Measurements from ENCODE around the gene MORN5.

Gene MORN5

GRCh38 chr9:122192914-122193525 is 33.3 kb downstream of the MORN5 start:
- no peak for DNase-seq

GRCh38 chr9:122193651-122194050 is 33.9 kb downstream of the MORN5 start:
- no peak for DNase-seq

GRCh38 chr9:122195875-122196274 is 36.2 kb downstream of the MORN5 start:
- no peak for DNase-seq

GRCh38 chr9:122197426-122197825 is 37.7 kb downstream of the MORN5 start:
- no peak for DNase-seq

- no peak for DNase-seq
Observed at GRCh38 chr9:122197882-122198281, 38.2 kb downstream of the MORN5 start.

GRCh38 chr9:122200960-122201595 is 41.4 kb downstream of the MORN5 start:
- no peak for DNase-seq

GRCh38 chr9:122201641-122202040 is 41.9 kb downstream of the MORN5 start:
- DNase-seq = no peak

- DNase-seq = no peak
Observed at GRCh38 chr9:122202111-122202510, 42.4 kb downstream of the MORN5 start.

GRCh38 chr9:122204055-122204454 is 44.3 kb downstream of the MORN5 start:
- no peak for DNase-seq

- DNase-seq = no peak
Observed at GRCh38 chr9:122204491-122204890, 44.8 kb downstream of the MORN5 start.

- no peak for DNase-seq
Observed at GRCh38 chr9:122205176-122205575, 45.5 kb downstream of the MORN5 start.

- no peak for DNase-seq
Observed at GRCh38 chr9:122206118-122207046, 46.7 kb downstream of the MORN5 start.

- DNase-seq = no peak
Observed at GRCh38 chr9:122207096-122207495, 47.4 kb downstream of the MORN5 start.

GRCh38 chr9:122209451-122209850 is 49.7 kb downstream of the MORN5 start:
- DNase-seq = no peak

GRCh38 chr9:122212473-122213004 is 52.8 kb downstream of the MORN5 start:
- no peak for DNase-seq

- no peak for DNase-seq
Observed at GRCh38 chr9:122213102-122213588, 53.4 kb downstream of the MORN5 start.

GRCh38 chr9:122213589-122214413 is 54.1 kb downstream of the MORN5 start:
- peak; percentile 80 for DNase-seq

- no peak for DNase-seq
Observed at GRCh38 chr9:122214507-122214906, 54.8 kb downstream of the MORN5 start.

GRCh38 chr9:122215663-122216062 is 56.0 kb downstream of the MORN5 start:
- no peak for DNase-seq

GRCh38 chr9:122216138-122216797 is 56.6 kb downstream of the MORN5 start:
- no peak for DNase-seq

- no peak for DNase-seq
Observed at GRCh38 chr9:122216798-122217418, 57.2 kb downstream of the MORN5 start.
